Left renal cortex interstitium (tissue), 4 donors: ENCODE results near the gene GPR45. TPM values are rescaled to one million over a fixed set of nuclear protein-coding genes. Genes with fewer than 3 reads are reported as not detected.

ENCODE experiments used
- DNase-seq, 4 donors: peaks; one replicate each; pipeline ENCODE4 v3.0.0-alpha.2; 2013; ENCODE audit warnings: low read depth in 4 of 4, low spot score in 2 of 4, missing footprints in 1 of 4
- polyA plus RNA-seq, 4 donors: library from polyadenylated mRNA; unstranded; fragments of 120-200 nt; gene quantifications; one replicate each; pipeline ENCODE4 v1.2.1, GENCODE V29; 2013; ENCODE audit not compliant: insufficient read length in 4 of 4

The GPR45 gene
- polyA plus RNA-seq, 4 donors, result 0.12 to 0.28 TPM; not detected in 2

DNA sequence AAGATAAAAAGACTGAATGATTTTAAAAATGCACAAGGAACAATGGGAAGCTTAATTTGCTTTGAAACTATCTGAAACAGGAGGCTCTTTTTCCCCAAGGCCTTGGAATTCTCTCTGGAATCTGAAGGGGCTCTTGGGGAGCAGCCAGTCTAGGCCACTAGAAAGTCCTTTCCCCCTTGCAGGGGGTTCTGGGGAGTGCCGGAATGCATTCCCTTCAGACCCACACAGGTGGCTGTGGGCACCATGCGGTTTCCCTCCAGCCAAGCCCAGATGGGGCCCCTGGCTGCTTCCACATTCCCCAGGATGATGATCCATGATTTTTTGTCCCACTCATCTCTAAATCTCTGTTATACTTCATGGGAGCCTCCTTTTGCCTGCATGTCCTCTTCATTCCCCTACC is 10.7 kb downstream of the GPR45 start:
- DNase-seq, result no peak

DNA sequence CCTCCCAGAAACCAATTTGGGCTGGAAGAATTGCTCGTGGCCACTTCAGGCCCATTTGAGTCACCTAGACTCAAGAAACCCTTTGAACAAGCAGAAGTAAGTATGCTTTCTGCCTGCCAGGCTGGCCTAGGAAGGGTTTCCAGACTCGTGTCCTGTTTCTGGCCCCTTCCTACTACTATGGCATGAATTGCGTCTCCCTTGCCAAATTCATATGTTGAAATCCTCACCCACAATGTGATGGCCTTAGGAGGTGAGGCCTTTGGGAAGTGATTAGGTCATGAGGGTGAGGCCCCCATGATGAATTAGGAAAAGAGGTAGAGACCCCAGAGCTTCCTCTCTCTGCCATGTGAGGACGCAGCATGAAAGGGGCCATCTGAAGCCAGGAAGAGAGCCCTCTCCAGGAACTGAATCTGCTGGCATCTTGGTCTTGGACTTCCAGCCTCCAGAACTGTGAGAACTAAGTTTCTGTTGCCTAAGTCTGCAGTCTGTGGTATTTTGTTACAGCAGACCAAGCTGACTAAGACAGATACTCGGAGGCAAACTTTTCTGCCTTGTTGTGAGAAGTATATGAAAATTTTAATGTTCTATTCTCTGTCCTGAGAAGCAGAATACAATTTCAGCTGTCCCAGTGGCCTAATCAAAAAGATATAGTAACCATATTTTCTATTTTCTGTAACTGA is 13.1 kb downstream of the GPR45 start:
- DNase-seq, result no peak

DNA sequence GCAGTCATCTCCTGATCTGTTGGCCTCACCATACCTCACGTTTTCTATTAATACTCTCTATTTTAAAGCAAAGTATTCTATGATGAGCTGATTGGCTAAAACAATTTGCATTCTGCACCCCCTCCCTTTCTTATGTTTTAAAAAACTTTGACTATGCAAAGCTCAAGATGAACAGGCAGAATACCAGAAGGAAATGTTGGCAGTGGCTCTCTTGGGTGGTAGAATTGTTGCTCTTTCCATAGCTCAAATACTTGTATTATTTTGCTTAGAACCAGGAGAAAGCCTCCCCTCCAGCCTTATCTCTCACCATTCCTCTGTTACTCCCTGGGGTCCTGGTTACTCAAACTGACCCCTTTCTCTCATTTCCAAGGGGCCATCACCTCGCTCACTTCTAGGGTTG is 14.4 kb downstream of the GPR45 start:
- DNase-seq, result no peak

DNA sequence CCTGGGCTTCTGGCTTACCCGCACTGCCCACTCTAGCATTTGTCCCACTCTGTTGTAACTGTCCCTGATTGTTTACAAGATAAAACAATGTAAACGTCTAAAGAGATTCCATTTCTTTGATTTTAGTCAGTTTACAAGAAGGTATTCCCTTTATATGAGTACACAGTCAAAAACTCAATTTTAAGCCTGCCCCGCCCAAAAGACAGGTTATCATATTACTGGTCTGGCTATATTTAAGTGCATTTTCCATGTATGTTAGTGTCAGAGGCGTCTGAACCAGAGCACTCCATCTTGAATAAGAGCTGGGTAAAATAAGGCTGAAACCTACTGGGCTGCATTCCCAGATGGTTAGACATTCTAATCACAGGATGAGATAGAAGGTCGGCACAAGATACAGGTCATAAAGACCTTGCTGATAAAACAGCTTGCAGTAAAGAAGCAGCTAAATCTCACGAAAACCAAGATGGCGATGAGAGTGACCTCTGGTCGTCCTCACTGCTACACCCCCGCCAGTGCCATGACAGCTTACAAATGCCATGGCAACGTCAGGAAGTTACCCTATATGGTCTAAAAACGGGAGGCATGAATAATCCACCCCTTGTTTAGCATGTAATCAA is 15.0 kb downstream of the GPR45 start:
- DNase-seq, result no peak

DNA sequence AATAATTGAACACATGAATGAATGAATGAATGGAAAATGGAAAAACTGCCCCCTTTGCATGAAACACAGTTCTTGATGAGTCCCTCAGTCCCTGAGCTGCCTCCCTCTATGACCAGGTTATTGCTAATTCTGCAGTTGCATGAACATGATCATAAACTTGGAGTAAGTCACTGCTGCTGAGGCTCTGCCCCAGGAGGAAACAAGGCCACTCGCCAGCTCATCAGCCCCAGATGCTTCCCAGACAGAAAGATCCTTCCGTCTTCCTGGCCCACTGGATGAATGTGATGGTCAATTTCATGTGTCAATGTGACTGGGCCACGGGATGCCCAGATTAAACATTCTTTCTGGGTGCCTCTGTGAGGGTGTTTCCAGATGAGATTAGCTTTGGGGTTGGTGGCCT is 16.4 kb downstream of the GPR45 start:
- DNase-seq, result no peak

DNA sequence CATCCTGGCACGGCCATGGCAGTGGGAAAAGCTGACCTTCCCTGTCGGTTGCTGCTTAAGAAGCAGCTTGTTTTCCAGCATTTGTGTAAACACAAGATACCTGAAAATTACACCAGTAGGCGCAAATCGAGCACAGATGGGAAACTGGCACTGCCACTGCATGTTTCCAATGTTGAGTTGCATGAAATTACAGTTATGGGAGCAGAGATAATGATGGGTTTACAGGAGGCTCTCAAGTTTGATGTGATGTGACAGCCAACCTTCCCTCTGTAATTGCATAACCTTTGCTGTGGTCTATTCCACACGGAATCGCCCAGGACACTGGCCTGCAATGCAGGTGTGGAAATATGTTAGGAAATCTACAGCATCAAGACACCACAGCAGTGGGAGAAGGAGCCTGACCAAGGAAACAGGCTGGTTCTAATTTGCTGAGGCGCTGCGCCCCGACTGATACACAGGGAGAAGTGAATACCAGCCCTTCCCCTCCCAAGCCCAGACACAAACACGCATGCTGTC is 17.4 kb downstream of the GPR45 start:
- DNase-seq, result no peak

DNA sequence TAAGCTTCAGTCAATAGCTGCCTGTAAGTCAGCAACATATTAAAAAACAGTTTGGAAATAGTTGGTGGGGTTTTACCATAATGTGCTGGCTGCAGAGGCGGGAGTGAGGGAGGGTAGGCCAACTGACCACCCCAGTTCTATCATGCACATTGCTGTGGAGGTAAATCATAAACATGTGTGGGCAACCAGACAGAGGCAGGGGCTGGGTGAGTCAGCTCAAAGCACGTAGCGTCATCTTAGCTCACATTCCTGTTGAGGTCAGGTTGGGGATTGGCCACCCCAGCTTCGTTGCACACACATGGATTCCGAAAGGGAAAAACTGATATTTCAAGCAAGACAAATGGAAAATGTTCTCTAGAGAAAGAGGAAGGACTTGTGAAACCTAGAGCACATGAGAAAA is 19.5 kb downstream of the GPR45 start:
- no peak for DNase-seq

DNA sequence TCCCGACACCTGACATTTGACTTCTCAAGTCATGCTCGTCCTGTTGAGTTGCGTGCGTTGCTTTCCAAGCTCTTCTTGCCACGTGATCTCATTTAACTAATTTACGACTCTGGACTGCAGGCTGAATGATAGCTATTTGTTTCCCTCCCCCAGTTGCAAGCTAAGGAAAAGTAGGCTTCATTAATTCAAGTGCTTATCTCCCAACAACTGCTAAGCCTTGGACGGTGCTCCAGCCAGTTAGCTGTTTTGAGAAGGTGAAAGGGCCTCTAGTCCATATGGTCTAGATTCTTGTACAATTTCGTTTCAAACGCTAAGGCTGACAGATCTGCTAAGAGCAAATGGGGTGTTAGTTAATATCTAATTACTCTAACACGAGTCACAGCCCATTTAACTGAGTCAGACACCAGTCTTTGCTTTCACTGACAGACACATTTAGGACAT is 21.1 kb downstream of the GPR45 start:
- DNase-seq, result peak; percentile 16 to 56 (median 43)

DNA sequence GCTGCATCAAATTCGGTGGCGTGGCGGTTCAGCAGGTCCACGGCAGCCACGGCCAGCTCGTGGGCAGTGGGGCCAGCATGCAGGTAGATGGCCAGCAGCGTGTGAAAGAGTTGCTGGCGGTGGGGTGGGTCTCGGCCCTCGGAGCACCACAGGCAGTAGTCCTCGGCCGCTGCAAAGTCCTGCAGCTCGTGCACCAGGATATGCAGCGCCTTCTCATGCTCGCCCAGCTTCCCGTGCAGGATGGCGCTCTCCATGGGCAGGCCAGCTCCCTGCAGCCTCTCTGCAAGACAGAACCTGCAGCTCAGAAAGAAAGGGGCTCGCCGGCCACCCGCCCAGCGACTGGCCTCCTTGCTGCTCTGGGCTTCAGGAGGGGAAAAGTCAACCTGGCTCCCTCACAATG is 27.9 kb downstream of the GPR45 start:
- DNase-seq, result no peak

DNA sequence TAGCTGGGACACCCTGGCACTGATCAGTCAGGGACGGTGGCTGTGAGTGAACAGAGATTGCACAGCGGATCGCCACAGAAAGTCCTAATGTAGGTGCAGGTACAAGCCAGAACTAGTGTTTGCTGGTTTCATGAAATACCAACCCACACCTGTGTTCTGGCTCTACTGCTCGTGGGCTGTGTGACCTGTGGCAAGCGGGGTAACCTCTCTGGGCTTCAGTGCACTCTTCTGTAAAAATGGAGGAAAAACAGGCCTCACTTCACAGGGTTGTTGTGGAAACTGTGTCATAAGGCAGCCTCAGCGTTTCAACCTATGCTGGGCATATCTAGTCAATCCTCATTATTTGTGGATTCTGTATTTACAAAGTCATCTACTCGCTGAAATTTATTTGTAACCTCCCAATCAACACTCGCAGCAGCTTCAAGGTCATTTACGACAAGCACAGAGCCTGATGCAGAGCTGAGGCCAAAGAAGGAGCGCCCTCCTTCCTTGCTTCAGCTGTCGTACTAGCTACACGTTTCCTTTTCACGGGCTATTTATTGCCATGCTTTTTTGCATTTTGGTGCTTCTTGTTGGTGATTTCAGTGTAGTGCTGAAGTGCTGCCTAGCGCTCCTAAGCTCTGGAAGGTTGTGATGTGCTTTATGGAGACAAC is 30.0 kb downstream of the GPR45 start:
- no peak for DNase-seq

DNA sequence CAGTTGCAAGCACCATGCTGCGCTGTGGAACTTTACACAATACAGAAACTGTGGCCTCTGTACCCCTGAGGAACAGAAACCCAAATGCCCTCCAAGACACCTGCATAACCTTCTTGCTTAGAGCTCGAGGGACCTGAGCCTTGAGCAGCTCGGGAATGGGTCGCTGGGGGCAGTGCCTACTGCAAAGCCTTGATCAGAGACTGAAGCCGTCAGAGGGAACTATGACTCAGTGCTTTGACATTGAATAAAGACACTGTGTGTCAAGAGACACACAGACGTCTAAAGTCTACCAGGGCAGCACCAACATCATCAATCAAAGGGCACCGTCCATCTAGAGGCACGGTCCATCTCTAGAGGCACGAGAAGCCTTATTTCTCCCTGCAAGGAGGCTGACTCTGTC is 30.6 kb downstream of the GPR45 start:
- no peak for DNase-seq

DNA sequence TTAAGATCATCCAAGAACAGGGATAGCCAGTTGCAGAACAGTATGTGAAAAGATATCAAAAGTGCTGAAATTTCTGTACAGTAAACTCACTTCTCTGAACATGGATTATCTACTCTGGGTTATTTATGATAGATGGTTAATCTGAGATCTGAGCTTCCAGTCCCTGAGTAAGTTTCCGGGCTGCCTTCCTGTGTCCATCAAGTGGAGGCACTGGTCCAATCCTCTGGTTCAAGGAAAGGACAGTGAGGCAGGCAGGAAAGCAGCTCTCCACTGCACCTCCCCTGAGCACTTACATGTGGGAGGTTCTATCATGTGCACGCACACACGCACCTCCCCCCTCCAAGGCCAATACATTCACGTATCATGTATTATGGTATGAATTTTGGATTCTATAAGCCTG is 32.5 kb downstream of the GPR45 start:
- DNase-seq, result no peak

DNA sequence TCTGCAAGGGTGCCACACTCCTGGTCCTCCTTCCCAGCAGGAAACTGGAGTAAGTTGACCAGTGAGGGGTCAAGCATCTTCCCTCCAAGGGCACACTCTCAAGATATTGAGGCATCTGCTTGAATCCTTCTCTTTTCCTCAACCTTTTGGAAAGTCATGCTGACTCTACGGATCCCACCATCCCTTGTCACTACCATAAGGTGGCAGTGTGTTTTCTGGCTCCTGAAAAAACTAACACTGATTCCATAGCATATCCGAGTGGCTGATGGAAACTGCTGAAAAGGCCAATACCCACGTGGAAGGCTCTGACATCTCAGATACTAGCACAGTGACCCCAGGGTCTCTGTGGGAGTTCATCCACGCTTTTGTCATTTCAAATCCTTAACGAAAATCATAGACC is 37.1 kb downstream of the GPR45 start:
- no peak for DNase-seq

DNA sequence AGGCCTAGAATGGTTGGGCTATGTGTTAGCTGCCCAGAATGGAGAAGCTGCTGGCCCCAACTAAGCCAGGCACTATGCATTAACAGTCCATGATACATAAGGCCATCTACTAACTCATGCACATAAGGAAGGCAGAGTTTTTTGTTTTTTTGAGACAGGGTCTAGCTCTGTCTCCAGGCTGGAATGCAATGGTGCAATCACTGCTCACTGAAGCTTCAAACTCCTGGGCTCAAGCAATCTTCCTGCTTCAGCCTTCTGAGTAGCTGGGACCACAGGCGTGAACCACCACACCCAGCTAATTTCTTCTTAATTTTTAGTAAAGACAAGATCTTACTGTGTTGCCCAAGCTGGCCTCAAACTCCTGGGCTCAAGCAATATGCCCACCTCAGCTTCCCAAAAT is 37.6 kb downstream of the GPR45 start:
- DNase-seq, result no peak

DNA sequence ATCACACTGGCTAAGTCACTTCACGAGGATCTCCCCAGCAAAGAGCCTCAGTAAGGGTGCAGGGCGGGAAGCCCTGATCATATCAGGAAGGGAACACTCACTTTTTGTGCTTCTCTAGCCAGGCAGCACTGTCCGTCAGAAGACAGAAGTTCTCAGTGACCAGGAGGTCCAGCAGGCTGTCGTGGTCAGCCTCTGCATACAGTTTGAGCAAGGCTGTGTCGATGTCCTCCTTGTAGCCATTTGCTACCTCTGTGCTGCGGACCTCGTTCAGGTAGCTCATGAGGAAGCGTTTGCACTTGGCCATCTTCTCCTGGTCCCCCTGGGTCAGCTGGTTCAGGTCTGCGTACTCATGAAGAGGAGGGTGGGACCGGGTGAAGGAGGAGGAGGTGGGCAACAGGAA is 38.7 kb downstream of the GPR45 start:
- DNase-seq, result no peak

DNA sequence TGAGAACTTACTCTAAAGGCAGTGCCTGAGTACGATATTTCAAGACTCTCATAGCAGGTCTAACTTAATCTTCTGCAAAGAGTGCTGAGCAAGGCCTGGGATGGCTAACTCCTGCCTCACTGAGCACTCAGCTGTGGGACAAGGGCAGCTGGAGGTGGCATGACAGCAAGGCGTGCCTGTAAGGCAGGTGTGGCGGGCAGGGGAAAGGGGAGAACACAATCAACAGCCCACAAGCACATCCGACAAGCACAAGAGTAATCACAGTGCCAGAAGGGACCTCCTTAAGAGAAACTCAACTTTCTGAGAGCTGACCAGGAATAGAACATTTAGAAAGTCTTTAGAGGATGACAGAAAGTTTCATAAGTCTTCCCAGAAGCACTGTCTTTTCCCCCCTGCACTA is 42.0 kb downstream of the GPR45 start:
- DNase-seq, result no peak

DNA sequence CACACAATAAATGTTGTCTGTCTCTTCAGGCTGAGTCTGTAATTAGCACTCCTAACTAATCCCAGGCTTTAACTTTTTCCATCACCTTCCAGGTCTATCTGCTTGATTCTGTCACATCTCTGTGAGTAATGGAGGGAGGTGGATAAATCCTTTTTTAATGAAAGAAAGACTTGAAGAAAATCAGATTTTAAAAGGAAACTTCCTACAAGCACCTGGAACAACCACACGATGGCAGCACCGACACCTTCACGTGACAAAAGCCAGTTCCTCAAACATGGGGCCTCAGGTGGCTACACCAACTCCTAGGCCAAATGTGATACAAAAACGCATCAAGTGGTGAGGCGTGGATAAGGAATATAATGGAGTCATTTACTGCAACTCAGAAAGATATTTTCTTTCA is 46.1 kb downstream of the GPR45 start:
- no peak for DNase-seq

DNA sequence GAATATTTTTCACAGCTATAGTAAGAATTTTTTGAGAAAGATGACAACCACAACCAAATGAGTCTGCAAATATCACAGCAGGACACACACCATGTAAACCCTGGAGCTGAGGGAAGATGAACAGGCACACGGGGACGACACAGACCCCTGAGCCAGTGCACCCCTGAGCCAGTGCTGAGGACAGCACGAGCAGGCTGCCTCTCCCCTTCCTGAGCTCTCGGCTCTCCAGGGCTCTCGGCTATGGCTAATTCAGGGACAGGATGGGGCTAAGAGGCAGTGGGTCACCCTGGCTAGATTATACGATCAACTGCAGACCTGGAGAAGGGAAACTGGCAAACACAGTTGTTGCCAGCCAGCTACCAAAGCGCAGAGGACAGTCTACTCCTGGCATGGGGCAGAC is 46.6 kb downstream of the GPR45 start:
- no peak for DNase-seq

DNA sequence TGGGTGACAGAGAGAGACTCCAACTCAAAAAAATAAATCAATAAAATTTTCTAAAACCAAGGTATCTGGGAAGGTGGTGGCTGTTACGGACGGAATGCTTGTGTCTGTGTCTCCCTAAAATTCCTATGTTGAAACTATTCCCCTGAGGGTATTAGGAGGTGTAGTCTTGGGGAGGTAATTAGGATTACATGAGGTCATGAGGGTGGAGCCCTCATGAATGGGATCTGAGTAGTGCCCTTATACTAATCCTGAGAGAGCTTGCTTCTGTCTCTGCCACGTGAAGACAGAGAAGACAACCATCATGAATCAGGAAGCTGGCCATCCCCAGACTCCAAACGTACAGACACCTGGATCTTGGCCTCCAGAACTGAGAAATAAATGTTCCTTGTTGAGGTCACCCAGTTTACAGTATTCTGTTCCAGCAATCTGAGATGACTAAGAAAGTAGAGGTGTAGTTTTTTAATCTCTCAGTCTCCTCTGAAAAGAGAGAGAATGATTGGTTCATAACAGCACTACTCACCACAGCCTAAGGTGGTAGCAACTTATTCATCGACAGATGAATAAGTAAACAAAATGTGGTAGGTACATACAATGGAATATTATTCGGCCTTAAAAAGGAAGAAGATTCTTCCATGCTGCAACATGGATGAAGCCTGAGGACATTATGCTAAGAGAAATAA is 49.6 kb downstream of the GPR45 start:
- no peak for DNase-seq

DNA sequence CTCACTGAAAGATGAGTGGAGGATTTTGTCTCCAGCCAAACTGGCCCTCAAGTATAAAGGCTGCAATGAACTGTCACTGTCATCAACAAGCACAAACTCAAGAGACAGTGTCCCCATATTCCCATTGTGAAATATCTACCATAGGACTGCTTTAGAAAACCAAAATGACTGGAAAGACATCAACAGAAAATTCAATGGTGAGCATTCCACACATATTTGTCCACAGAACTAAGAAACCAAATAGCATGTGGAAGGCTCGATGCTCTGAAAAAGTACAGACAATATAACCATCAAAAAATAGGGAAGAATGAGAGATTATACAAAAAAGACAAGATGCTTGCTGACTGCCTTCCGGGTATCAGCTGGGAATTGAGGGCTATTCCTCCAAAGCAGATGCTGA is 50.4 kb downstream of the GPR45 start:
- DNase-seq, result no peak
